Measurements from ENCODE around the gene LAMB1.
"Not testable (repeated sequence)": the region's sequence is repeated elsewhere in the genome, so short reads cannot be mapped to it uniquely, and the experiment has no call there.

Gene LAMB1

DNA sequence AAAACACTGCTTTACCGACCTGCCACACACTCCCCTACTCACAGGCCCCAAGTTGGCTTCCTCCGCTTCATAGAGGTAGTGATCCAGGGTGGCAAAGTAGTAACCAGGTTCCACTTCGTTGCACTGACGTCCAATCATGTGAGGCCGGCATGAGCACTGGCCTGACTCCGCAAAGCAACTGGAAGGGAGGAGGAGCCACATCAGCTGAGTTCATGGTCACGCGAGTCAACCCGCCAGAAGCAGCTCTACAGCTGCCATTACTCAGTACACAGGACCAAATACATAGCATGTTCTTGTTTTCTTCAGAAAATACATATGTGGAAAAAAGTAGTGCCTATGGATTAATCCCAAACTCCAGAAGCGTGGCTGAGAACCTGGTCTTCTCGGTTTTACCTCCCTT is 38.5 kb downstream of the LAMB1 start:
- no peak overlapping the region for H3K27ac ChIP-seq (ENCODE audit: insufficient read depth, low read length, poor library complexity, severe bottlenecking)
- H3K4me3 ChIP-seq (ENCODE audit: insufficient read depth, low read depth, low read length, poor library complexity, severe bottlenecking): no peak overlapping the region

DNA sequence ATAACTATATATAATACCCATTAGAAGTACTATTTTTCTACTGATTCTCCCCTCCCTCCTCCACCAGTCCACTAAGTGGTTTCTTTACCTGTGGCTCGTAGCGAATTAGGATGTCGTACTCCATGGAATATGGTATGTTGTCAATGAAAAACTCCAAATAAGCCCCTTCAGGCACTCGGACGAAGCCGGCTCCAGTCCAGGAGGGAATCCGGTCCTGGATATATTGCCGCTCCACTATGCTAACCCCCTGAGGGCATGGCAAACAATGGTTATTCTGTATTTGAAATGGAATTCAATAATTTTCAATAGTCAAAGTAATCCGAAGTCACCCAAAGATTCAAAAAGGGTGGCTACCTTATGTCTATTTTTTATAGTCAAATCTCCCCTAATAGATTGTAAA is 40.1 kb downstream of the LAMB1 start:
- no peaks in the 10 kb centered on the region for H3K36me3 ChIP-seq (ENCODE audit: control insufficient read depth, insufficient read depth, low read length)
- no peak overlapping the region for H3K27ac ChIP-seq (ENCODE audit: insufficient read depth, low read length, poor library complexity, severe bottlenecking)
- H3K4me3 ChIP-seq (ENCODE audit: insufficient read depth, low read depth, low read length, poor library complexity, severe bottlenecking): no peak overlapping the region
- H3K9me3 ChIP-seq (ENCODE audit: control insufficient read depth, low read length): no peaks in the 10 kb centered on the region
- H3K27me3 ChIP-seq (replicated peaks; ENCODE audit: control insufficient read depth, insufficient read depth, low read length, poor library complexity, severe bottlenecking): no peaks in the 10 kb centered on the region
- DNase-seq: no peak
- no peaks in the 10 kb centered on the region for H3K4me1 ChIP-seq (ENCODE audit: control insufficient read depth, insufficient read depth, low read length, poor library complexity, severe bottlenecking)

More for the DNA sequence above, 38.5 kb downstream of the LAMB1 start:
- Histone ChIP-seq H3K9me3 (ENCODE audit: control insufficient read depth, low read length) (no peaks in the 10 kb centered on the region), H3K27me3 (replicated peaks; ENCODE audit: control insufficient read depth, insufficient read depth, low read length, poor library complexity, severe bottlenecking) (no peaks in the 10 kb centered on the region), H3K36me3 (ENCODE audit: control insufficient read depth, insufficient read depth, low read length) (no peaks in the 10 kb centered on the region), H3K4me1 (ENCODE audit: control insufficient read depth, insufficient read depth, low read length, poor library complexity, severe bottlenecking) (no peaks in the 10 kb centered on the region)
- no peak for DNase-seq

DNA sequence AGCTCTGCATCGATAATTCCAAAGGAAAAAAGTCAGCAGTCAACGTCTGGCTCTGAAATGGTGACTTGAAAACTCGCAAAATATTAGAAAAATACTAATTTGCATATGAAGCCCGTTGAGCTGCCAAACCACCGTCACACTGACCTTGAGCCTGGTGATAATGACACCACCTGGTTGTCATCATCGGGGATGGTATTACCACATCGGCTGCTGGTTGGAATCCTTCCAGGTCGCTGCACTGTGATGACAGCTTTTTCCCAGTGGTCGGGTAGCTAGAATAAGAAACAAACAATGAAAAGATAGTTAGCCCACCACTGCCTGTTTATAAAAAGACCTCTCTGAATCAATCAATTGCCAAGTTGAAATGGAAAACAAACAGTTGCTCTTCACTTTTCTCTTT is 41.6 kb downstream of the LAMB1 start:
- Histone ChIP-seq H3K36me3 (ENCODE audit: control insufficient read depth, insufficient read depth, low read length) (no peaks in the 10 kb centered on the region), H3K4me3 (ENCODE audit: insufficient read depth, low read depth, low read length, poor library complexity, severe bottlenecking) (no peak overlapping the region), H3K27ac (ENCODE audit: insufficient read depth, low read length, poor library complexity, severe bottlenecking) (no peak overlapping the region), H3K27me3 (replicated peaks; ENCODE audit: control insufficient read depth, insufficient read depth, low read length, poor library complexity, severe bottlenecking) (no peaks in the 10 kb centered on the region), H3K9me3 (ENCODE audit: control insufficient read depth, low read length) (no peaks in the 10 kb centered on the region), H3K4me1 (ENCODE audit: control insufficient read depth, insufficient read depth, low read length, poor library complexity, severe bottlenecking) (no peaks in the 10 kb centered on the region)
- DNase-seq: no peak

DNA sequence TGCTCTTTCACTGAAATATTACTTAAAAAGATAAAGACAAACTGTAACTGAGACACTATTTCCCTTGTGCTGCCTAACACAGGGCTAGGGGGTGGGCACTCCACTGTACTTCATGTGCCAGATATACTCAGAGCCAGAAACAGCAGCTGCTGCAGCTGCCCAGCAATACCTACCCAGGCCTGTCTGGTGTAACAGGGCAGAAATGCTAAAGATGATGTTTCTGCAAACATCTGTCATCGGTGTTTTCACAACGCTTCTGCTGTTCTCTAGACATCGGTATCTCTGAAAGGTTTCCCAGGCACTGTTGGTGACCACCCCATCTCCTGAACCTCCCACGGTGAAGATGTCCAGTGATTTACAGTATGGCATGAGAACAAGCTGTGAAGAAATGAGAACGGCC is 42.7 kb downstream of the LAMB1 start:
- H3K4me3 ChIP-seq (ENCODE audit: insufficient read depth, low read depth, low read length, poor library complexity, severe bottlenecking): no peak overlapping the region
- H3K36me3 ChIP-seq (ENCODE audit: control insufficient read depth, insufficient read depth, low read length): no peaks in the 10 kb centered on the region
- no peak overlapping the region for H3K27ac ChIP-seq (ENCODE audit: insufficient read depth, low read length, poor library complexity, severe bottlenecking)

DNA sequence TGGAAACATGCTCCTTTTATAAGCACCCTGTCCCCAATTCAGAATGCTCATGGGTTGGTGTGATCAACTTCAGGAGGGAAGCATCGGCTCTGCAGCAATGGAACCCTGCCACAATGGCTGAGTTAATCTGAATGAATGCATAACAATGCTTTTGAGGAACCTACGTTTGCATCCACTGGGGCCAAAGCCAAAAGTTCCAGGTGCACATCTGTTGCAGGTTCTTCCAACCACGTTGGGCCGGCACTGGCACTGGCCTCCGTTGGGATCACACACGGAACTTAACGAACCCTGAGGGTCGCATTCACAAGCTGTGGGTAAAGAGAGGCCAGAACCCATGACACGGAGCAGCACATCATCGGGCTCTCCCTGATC is 43.4 kb downstream of the LAMB1 start:
- Histone ChIP-seq H3K27me3 (replicated peaks; ENCODE audit: control insufficient read depth, insufficient read depth, low read length, poor library complexity, severe bottlenecking) (no peaks in the 10 kb centered on the region), H3K9me3 (ENCODE audit: control insufficient read depth, low read length) (no peaks in the 10 kb centered on the region), H3K4me1 (ENCODE audit: control insufficient read depth, insufficient read depth, low read length, poor library complexity, severe bottlenecking) (no peaks in the 10 kb centered on the region), H3K36me3 (ENCODE audit: control insufficient read depth, insufficient read depth, low read length) (no peaks in the 10 kb centered on the region), H3K27ac (ENCODE audit: insufficient read depth, low read length, poor library complexity, severe bottlenecking) (no peak overlapping the region), H3K4me3 (ENCODE audit: insufficient read depth, low read depth, low read length, poor library complexity, severe bottlenecking) (no peak overlapping the region)
- no peak for DNase-seq

More for the DNA sequence above, 42.7 kb downstream of the LAMB1 start:
- H3K9me3 ChIP-seq (ENCODE audit: control insufficient read depth, low read length): no peaks in the 10 kb centered on the region
- H3K27me3 ChIP-seq (replicated peaks; ENCODE audit: control insufficient read depth, insufficient read depth, low read length, poor library complexity, severe bottlenecking): no peaks in the 10 kb centered on the region
- no peaks in the 10 kb centered on the region for H3K4me1 ChIP-seq (ENCODE audit: control insufficient read depth, insufficient read depth, low read length, poor library complexity, severe bottlenecking)
- DNase-seq: no peak

DNA sequence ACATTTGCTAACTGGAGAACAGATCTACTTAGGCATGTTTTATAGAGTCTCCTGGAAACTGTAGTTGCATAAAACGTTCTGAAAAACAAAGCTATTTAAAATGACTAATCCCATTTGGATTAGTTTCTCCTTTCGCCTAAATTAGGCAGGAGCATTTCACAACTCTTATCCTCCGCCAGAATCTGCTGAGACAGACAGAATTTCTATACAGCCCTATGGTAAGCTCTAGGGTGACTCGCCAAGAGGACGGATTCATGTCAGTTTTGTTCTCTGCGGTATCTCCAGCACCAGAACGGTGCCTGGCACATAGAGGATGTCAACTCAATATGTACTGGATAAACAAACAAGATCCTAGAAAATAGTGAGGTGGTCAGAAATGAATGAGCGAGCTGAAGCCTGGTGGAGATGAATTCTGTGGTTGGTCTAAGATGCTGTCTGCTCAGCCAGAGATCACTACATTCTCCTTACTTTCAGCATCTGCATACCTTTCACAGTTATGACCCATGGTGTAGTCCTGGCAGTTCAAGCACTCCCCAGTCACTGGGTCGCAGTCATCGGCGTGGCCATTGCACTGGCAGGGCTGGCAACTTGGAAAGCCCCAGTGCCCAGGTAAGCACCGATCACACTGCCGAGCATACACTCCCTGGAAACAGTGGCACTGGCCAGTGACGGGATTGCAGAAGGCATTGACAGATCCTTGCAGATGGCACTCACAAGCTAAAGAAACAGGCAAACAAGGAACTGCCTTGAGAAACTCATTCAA is 44.0 kb downstream of the LAMB1 start:
- Histone ChIP-seq H3K36me3 (ENCODE audit: control insufficient read depth, insufficient read depth, low read length) (no peaks in the 10 kb centered on the region), H3K4me3 (ENCODE audit: insufficient read depth, low read depth, low read length, poor library complexity, severe bottlenecking) (no peak overlapping the region), H3K27ac (ENCODE audit: insufficient read depth, low read length, poor library complexity, severe bottlenecking) (no peak overlapping the region), H3K9me3 (ENCODE audit: control insufficient read depth, low read length) (no peaks in the 10 kb centered on the region), H3K4me1 (ENCODE audit: control insufficient read depth, insufficient read depth, low read length, poor library complexity, severe bottlenecking) (no peaks in the 10 kb centered on the region), H3K27me3 (replicated peaks; ENCODE audit: control insufficient read depth, insufficient read depth, low read length, poor library complexity, severe bottlenecking) (no peaks in the 10 kb centered on the region)
- DNase-seq: no peak

DNA sequence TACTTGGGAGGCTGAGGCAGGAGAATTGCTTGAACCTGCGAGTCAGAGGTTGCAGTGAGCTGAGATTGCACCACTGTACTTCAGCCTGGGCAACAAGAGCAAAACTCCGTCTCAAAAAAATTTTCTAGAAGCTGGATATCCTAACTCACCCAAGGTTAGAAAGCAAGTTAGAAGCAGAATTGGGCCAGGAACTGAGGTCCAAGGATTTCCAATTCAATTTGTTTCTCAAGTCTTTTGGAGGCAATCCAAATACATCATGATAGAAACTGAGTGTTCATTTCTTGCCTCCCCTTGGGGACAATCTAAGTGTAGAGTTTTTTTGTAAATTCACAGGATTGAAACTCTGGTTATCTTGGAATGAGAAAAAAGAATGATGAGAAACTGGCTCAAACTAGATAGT is 45.5 kb downstream of the LAMB1 start:
- Histone ChIP-seq H3K4me3 (ENCODE audit: insufficient read depth, low read depth, low read length, poor library complexity, severe bottlenecking) (no peak overlapping the region), H3K9me3 (ENCODE audit: control insufficient read depth, low read length) (no peaks in the 10 kb centered on the region), H3K27me3 (replicated peaks; ENCODE audit: control insufficient read depth, insufficient read depth, low read length, poor library complexity, severe bottlenecking) (no peaks in the 10 kb centered on the region), H3K27ac (ENCODE audit: insufficient read depth, low read length, poor library complexity, severe bottlenecking) (no peak overlapping the region), H3K4me1 (ENCODE audit: control insufficient read depth, insufficient read depth, low read length, poor library complexity, severe bottlenecking) (no peaks in the 10 kb centered on the region), H3K36me3 (ENCODE audit: control insufficient read depth, insufficient read depth, low read length) (no peaks in the 10 kb centered on the region)
- DNase-seq: no peak

DNA sequence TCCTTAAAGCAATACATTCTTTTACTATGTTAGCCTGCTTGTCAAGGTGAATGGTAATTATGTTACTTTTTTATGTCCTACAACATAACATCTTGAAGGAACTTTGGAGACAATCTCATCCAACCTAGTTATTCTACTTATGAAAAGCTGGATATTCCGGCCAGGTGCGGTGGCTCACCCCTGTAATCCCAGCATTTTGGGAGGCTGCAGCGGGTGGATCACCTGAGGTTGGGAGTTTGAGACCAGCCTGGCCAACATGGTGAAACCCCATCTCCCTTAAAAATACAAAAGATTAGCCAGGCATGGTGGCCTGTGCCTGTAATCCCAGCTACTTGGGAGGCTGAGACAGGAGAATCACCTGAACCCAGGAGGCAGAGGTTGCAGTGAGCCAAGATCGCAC is 46.0 kb downstream of the LAMB1 start:
- H3K27me3 ChIP-seq (replicated peaks; ENCODE audit: control insufficient read depth, insufficient read depth, low read length, poor library complexity, severe bottlenecking); H3K9me3 ChIP-seq (ENCODE audit: control insufficient read depth, low read length); H3K4me3 ChIP-seq (ENCODE audit: insufficient read depth, low read depth, low read length, poor library complexity, severe bottlenecking); DNase-seq; H3K27ac ChIP-seq (ENCODE audit: insufficient read depth, low read length, poor library complexity, severe bottlenecking); H3K36me3 ChIP-seq (ENCODE audit: control insufficient read depth, insufficient read depth, low read length); H3K4me1 ChIP-seq (ENCODE audit: control insufficient read depth, insufficient read depth, low read length, poor library complexity, severe bottlenecking): not testable (repeated sequence)

DNA sequence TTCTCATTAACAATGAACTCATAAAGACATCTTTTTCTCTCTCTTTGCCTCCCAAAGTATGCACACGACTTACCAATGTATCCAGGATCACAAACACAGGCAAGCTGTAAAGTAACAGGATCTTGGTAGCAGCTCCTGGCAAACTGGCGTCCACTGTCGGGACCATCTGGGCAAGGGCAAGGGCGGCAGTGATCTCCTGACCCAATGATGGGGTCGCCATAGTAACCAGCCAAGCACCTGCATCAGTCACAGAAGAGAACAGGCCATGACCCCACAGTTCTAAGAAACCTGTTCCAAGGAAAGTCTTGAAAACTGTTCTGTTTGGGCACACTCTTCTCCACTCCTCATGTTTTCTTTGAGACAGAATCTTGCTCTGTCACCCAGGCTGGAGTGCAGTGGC is 47.6 kb downstream of the LAMB1 start:
- Histone ChIP-seq H3K4me1 (ENCODE audit: control insufficient read depth, insufficient read depth, low read length, poor library complexity, severe bottlenecking) (no peaks in the 10 kb centered on the region), H3K9me3 (ENCODE audit: control insufficient read depth, low read length) (no peaks in the 10 kb centered on the region), H3K27me3 (replicated peaks; ENCODE audit: control insufficient read depth, insufficient read depth, low read length, poor library complexity, severe bottlenecking) (no peaks in the 10 kb centered on the region), H3K4me3 (ENCODE audit: insufficient read depth, low read depth, low read length, poor library complexity, severe bottlenecking) (no peak overlapping the region), H3K36me3 (ENCODE audit: control insufficient read depth, insufficient read depth, low read length) (no peaks in the 10 kb centered on the region), H3K27ac (ENCODE audit: insufficient read depth, low read length, poor library complexity, severe bottlenecking) (no peak overlapping the region)
- no peak for DNase-seq

DNA sequence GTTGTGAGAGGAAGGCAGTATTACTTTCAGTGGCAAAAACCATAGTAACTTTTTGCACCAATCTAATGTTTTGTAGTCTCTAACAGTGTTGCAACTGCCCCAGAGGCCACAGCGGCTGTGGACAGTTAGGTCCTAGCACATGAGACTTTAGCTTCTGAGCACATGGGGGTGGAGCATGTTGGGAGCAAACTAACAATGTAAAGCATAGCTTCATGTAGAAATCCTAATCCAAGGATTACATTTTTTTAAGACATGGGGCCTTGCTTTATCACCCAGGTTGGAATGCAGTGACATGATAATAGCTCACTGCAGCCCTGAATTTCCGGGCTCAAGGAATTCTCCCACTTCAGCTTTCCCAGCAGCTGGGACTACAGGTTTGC is 49.0 kb downstream of the LAMB1 start:
- no peak for DNase-seq
- Histone ChIP-seq H3K36me3 (ENCODE audit: control insufficient read depth, insufficient read depth, low read length) (no peaks in the 10 kb centered on the region), H3K27ac (ENCODE audit: insufficient read depth, low read length, poor library complexity, severe bottlenecking) (no peak overlapping the region), H3K4me1 (ENCODE audit: control insufficient read depth, insufficient read depth, low read length, poor library complexity, severe bottlenecking) (no peaks in the 10 kb centered on the region), H3K9me3 (ENCODE audit: control insufficient read depth, low read length) (no peaks in the 10 kb centered on the region), H3K27me3 (replicated peaks; ENCODE audit: control insufficient read depth, insufficient read depth, low read length, poor library complexity, severe bottlenecking) (no peaks in the 10 kb centered on the region), H3K4me3 (ENCODE audit: insufficient read depth, low read depth, low read length, poor library complexity, severe bottlenecking) (no peak overlapping the region)
